ENCODE measurements around the gene FKBP3. TPM values are rescaled to one million over a fixed set of nuclear protein-coding genes. Genes with fewer than 3 reads are reported as not detected.

FKBP3 gene
- total RNA-seq (52.4 and 63.7 TPM in 2 replicates), polyA plus RNA-seq (117 and 119 TPM in 2 replicates)

DNA sequence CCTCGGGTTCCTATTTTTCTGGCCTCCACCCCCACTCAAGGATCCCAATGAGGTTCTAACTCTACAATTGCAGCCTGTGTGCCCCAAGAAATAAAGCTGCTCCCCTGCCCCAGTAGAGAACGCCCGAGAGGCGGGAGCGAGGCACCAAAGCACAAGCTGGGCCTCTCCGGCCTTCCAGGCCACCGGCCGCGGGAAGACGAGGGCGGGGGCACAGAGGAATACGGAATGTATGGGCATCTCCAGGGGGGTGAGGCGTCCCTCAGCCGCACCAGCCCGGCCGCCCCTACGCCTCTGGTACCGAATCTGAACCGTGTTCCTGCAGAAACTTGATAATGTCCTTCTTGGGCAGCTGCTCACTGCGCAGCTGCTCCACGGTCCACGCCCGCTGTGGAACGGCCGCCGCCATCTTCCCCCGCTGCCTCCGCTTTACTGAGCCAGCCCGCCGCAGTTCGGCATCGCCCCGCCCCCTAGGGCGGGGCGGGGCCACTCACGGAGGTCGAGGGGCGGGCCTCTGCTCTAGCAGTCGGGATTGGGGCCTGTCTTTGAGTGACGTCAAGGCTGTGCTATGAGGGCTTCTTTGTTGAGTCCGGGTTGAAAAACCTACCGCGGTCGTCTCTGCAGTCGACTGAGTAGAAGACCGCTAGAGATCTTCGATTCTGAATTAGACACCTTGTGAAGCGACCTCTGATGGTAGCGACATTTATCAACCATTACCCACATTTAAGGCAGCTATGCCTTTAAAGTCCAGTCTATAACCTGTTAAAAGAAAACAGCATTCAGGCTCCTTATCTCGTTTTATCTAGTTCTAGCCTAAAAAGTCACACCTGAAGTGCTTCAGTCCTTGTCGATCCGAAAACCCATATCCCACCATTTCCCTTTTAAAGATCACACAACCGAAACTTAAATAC is at the start of gene FKBP3:
FKBP3 (minus strand) TSS at position 431 of the 908 bp plus-strand sequence; CDS start at position 406, 25 bp downstream.
- H2AFZ ChIP-seq: peak within 1 kb of the TSS; percentile 91
- peak within 1 kb of the TSS; percentile 75 for H3K4me3 ChIP-seq
- no peaks in the 10 kb centered on the region for H4K20me1 ChIP-seq (ENCODE audit: insufficient read depth, poor library complexity, severe bottlenecking)
- H3K79me2 ChIP-seq: peaks cover 60% of the 10 kb centered on the region
- no peak for TF ChIP-seq EZH2phosphoT487 (IDR thresholded peaks at IDR 0.05; ENCODE audit: low read depth, severe bottlenecking, unreplicated experiment)
- TF ChIP-seq, protein P1, sequence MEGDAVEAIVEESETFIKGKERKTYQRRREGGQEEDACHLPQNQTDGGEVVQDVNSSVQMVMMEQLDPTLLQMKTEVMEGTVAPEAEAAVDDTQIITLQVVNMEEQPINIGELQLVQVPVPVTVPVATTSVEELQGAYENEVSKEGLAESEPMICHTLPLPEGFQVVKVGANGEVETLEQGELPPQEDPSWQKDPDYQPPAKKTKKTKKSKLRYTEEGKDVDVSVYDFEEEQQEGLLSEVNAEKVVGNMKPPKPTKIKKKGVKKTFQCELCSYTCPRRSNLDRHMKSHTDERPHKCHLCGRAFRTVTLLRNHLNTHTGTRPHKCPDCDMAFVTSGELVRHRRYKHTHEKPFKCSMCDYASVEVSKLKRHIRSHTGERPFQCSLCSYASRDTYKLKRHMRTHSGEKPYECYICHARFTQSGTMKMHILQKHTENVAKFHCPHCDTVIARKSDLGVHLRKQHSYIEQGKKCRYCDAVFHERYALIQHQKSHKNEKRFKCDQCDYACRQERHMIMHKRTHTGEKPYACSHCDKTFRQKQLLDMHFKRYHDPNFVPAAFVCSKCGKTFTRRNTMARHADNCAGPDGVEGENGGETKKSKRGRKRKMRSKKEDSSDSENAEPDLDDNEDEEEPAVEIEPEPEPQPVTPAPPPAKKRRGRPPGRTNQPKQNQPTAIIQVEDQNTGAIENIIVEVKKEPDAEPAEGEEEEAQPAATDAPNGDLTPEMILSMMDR (IDR thresholded peaks at IDR 0.05; ENCODE audit: poor library complexity): peak; percentile 33
- WGBS (ENCODE audit: low lambda C conversion rate, missing lambda C conversion rate): 2% methylated on average over 50 of the region's 53 CpGs
- H3K27me3 ChIP-seq: no peaks in the 10 kb centered on the region
- no peaks in the 10 kb centered on the region for H3K9me3 ChIP-seq (ENCODE audit: low read depth)
- H3K4me1 ChIP-seq (ENCODE audit: insufficient read depth): peaks cover 10% of the 10 kb centered on the region
- peak within 1 kb of the TSS; percentile 85 for H3K4me2 ChIP-seq
- no peaks in the 10 kb centered on the region for H3K9me2 ChIP-seq (replicated peaks; ENCODE audit: insufficient read depth)
- no peaks in the 10 kb centered on the region for H3K36me3 ChIP-seq (replicated peaks; ENCODE audit: insufficient read depth, low read depth)
- H3K27ac ChIP-seq: peak within 1 kb of the TSS; percentile 91
- peak; percentile 99 for DNase-seq (ENCODE audit: low spot score)

DNA sequence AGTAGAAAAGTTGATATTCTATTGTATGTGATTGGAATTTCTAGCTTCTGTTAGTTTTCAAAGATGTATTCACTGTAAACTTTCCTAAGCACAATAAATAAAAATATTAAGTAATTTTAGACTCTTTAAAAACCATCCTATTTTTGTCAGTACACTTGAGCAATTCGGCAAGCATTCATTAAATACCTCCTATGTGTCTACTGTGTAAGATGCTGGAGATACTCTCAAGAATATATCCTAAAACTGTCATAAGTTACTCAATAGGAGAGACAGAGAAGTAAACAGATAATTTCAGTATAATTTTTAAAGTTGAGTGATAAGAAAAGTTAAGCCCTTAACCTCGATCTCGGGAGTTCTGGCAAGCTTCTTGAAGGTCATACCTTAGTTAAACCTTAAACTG is 47.5 kb upstream of the FKBP3 start:
- no peaks in the 10 kb centered on the region for H3K4me1 ChIP-seq (ENCODE audit: insufficient read depth)
- H4K20me1 ChIP-seq (ENCODE audit: insufficient read depth, poor library complexity, severe bottlenecking): no peaks in the 10 kb centered on the region
- no peaks in the 10 kb centered on the region for H3K36me3 ChIP-seq (replicated peaks; ENCODE audit: insufficient read depth, low read depth)
- TF ChIP-seq EZH2phosphoT487 (IDR thresholded peaks at IDR 0.05; ENCODE audit: low read depth, severe bottlenecking, unreplicated experiment) (no peak), EZH2 (IDR thresholded peaks at IDR 0.05; ENCODE audit: borderline replicate concordance) (no peak)
- TF ChIP-seq, protein P1 (IDR thresholded peaks at IDR 0.05; ENCODE audit: poor library complexity): no peak
- no peaks in the 10 kb centered on the region for H3K27me3 ChIP-seq
- no peaks in the 10 kb centered on the region for H3K79me2 ChIP-seq
- H3K9me2 ChIP-seq (replicated peaks; ENCODE audit: insufficient read depth): no peaks in the 10 kb centered on the region
- H3K27ac ChIP-seq: no peak overlapping the region
- WGBS (ENCODE audit: low lambda C conversion rate, missing lambda C conversion rate): 79% methylated on average over 3 of the region's 3 CpGs
- DNase-seq (ENCODE audit: low spot score): no peak
- H2AFZ ChIP-seq: no peak overlapping the region
- no peak overlapping the region for H3K4me3 ChIP-seq
- no peak overlapping the region for H3K4me2 ChIP-seq
- no peaks in the 10 kb centered on the region for H3K9me3 ChIP-seq (ENCODE audit: low read depth)

DNA sequence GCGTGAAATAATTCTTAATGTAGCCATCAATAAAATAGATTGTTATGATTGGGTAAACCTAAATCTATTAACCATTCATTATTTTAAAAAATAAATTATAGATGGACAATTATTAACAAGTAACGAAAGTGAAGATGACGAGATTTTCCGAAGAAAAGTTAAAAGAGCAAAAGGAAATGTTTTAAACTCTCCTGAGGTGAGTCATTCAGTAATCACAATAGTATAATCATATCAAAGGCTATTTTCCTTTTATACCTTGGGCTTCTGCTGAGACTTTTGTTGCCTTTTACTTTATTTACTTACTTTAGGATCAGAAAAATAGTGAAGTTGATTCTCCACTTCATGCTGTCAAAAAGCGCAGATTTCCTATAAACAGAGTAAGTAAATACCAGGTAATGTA is 47.0 kb upstream of the FKBP3 start:
- TF ChIP-seq, protein P1 (IDR thresholded peaks at IDR 0.05; ENCODE audit: poor library complexity): no peak
- TF ChIP-seq EZH2phosphoT487 (IDR thresholded peaks at IDR 0.05; ENCODE audit: low read depth, severe bottlenecking, unreplicated experiment) (no peak), EZH2 (IDR thresholded peaks at IDR 0.05; ENCODE audit: borderline replicate concordance) (no peak)
- Histone ChIP-seq H4K20me1 (ENCODE audit: insufficient read depth, poor library complexity, severe bottlenecking) (no peaks in the 10 kb centered on the region), H3K4me2 (no peak overlapping the region), H3K27me3 (no peaks in the 10 kb centered on the region), H3K79me2 (no peaks in the 10 kb centered on the region), H3K9me3 (ENCODE audit: low read depth) (no peaks in the 10 kb centered on the region), H3K4me3 (no peak overlapping the region), H3K9me2 (replicated peaks; ENCODE audit: insufficient read depth) (no peaks in the 10 kb centered on the region), H2AFZ (no peak overlapping the region), H3K27ac (no peak overlapping the region), H3K36me3 (replicated peaks; ENCODE audit: insufficient read depth, low read depth) (no peaks in the 10 kb centered on the region), H3K4me1 (ENCODE audit: insufficient read depth) (no peaks in the 10 kb centered on the region)
- 95% methylated on average over 5 of the region's 5 CpGs for WGBS (ENCODE audit: low lambda C conversion rate, missing lambda C conversion rate)
- DNase-seq (ENCODE audit: low spot score): no peak
